DND-41 (cell line): ENCODE results near the gene COL6A3.

ENCODE experiments used
- ATAC-seq: fragments of 200-7000 bp; cut with Tn5 transposase; 3 replicates; pipeline ENCODE4 v1.9.1; 2021; ENCODE audit warnings: low read depth; ENCODE audit not compliant: insufficient read depth
- DNase-seq: peaks from one replicate; pipeline ENCODE4 v3.0.0-alpha.2; 2020
- H2AFZ ChIP-seq: 2 replicates; pipeline ENCODE4 v1.6.0; 2012; ENCODE audit warnings: low read depth, low read length
- H3K27ac ChIP-seq: 2 replicates; pipeline ENCODE4 v1.5.1; 2012; ENCODE audit warnings: low read length, inconsistent platforms
- H3K27me3 ChIP-seq: fragments of 200-600 bp; sonication (generic); 2 replicates; pipeline ENCODE4 v1.6.0; 2012; ENCODE audit warnings: low read length, mild to moderate bottlenecking, inconsistent platforms; ENCODE audit not compliant: insufficient read depth, poor library complexity
- H3K36me3 ChIP-seq: 2 replicates; pipeline ENCODE4 v1.5.1; 2012; ENCODE audit warnings: low read length, inconsistent platforms; ENCODE audit not compliant: insufficient read depth
- H3K4me1 ChIP-seq: 2 replicates; pipeline ENCODE4 v1.5.1; 2012; ENCODE audit warnings: mild to moderate bottlenecking, low read length; ENCODE audit not compliant: insufficient read depth
- H3K4me2 ChIP-seq: 2 replicates; pipeline ENCODE4 v1.6.0; 2012; ENCODE audit warnings: mild to moderate bottlenecking, moderate library complexity, low read length, inconsistent platforms; ENCODE audit not compliant: insufficient read depth
- H3K4me3 ChIP-seq, 2 experiments: fragments of 200-600 bp in 1 of 2; shearing (Covaris generic) in 1 of 2; 2 replicates each; pipeline ENCODE4 v1.5.1; 2012 to 2016; ENCODE audit warnings: inconsistent platforms in 2 of 2, low read length in 2 of 2, mild to moderate bottlenecking in 2 of 2, low read depth in 1 of 2, moderate library complexity in 1 of 2
- H3K79me2 ChIP-seq: 2 replicates; pipeline ENCODE4 v1.6.0; 2012; ENCODE audit warnings: low read length, inconsistent platforms; ENCODE audit not compliant: insufficient read depth
- H3K9ac ChIP-seq: 2 replicates; pipeline ENCODE4 v1.6.0; 2012; ENCODE audit warnings: low read depth, mild to moderate bottlenecking, inconsistent platforms, low read length, moderate library complexity
- H3K9me3 ChIP-seq: 2 replicates; pipeline ENCODE4 v1.5.1; 2012; ENCODE audit warnings: low read length, moderate library complexity, mild to moderate bottlenecking, inconsistent platforms; ENCODE audit not compliant: insufficient read depth, severe bottlenecking
- H4K20me1 ChIP-seq: 2 replicates; pipeline ENCODE4 v1.6.0; 2012; ENCODE audit warnings: low read length; ENCODE audit not compliant: insufficient read depth
- EZH2 ChIP-seq: IDR thresholded peaks from 3 replicates; pipeline ENCODE4 v1.6.1; 2012; ENCODE audit warnings: borderline replicate concordance, low read depth, mild to moderate bottlenecking, moderate library complexity, low read length, inconsistent platforms; ENCODE audit not compliant: severe bottlenecking
- TF ChIP-seq, protein P1 (sequence below): IDR thresholded peaks from 2 replicates; pipeline ENCODE4 v1.5.1; 2012; ENCODE audit warnings: borderline replicate concordance, low read length, moderate library complexity, mild to moderate bottlenecking; ENCODE audit not compliant: poor library complexity, severe bottlenecking; ENCODE audit errors: extremely low read depth

The COL6A3 gene

DNA sequence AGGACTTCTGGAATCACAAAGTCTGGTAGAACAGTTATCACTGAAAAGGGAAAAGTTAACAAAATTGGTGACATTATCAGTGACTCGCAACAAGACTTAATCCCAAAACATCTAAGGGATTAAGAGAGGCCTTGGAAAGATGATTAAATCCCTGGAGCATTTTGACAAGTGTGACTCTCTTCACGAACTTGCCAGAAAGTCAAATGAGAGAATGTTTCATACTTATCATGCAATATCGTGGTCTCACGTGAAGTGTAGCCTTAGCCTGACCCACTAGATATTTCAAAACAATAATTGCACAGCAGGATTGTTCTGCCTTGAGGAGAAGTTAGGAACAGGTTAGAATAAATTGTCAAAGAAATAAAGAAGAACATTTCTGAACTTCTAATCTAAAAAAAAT lies 104.5 kb downstream of the COL6A3 start:
- Histone ChIP-seq H3K9me3 (peaks cover 3% of the 10 kb centered on the region), H3K4me2 (no peak overlapping the region), H3K79me2 (no peaks in the 10 kb centered on the region), H3K4me3 (no peak overlapping the region), H3K27ac (no peak overlapping the region), H3K4me1 (no peaks in the 10 kb centered on the region), H3K9ac (no peak overlapping the region), H3K27me3 (no peaks in the 10 kb centered on the region), H2AFZ (no peak overlapping the region), H3K36me3 (no peaks in the 10 kb centered on the region), H4K20me1 (no peaks in the 10 kb centered on the region)
- ATAC-seq (no peak), DNase-seq (no peak)
- TF ChIP-seq, protein P1, sequence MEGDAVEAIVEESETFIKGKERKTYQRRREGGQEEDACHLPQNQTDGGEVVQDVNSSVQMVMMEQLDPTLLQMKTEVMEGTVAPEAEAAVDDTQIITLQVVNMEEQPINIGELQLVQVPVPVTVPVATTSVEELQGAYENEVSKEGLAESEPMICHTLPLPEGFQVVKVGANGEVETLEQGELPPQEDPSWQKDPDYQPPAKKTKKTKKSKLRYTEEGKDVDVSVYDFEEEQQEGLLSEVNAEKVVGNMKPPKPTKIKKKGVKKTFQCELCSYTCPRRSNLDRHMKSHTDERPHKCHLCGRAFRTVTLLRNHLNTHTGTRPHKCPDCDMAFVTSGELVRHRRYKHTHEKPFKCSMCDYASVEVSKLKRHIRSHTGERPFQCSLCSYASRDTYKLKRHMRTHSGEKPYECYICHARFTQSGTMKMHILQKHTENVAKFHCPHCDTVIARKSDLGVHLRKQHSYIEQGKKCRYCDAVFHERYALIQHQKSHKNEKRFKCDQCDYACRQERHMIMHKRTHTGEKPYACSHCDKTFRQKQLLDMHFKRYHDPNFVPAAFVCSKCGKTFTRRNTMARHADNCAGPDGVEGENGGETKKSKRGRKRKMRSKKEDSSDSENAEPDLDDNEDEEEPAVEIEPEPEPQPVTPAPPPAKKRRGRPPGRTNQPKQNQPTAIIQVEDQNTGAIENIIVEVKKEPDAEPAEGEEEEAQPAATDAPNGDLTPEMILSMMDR, result no peak
- no peak for TF ChIP-seq EZH2

DNA sequence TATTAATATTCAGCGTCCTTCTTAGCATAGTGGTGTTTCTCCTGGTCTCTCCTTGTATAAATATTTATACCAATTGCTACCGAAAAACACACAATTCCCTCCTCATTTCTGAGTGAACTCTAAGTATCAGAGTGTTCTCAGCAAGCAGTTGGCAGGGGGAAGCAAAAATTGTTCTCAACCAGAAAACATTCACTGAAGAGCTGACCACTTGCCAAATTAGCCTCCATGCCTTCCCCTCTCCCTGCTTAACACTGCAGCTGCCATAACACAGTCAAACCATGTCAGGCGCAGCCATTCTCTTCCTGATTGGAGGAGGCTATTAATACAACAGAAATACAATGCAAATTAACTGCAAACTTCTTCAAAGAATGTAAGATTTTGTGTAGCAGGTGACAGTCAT lies 105.0 kb downstream of the COL6A3 start:
- TF ChIP-seq, protein P1, result no peak
- no peak for TF ChIP-seq EZH2
- ATAC-seq (no peak), DNase-seq (no peak)
- H3K4me1 ChIP-seq, result no peaks in the 10 kb centered on the region
- H3K9me3 ChIP-seq, result peaks cover 3% of the 10 kb centered on the region
- H3K4me3 ChIP-seq, result no peak overlapping the region
- no peaks in the 10 kb centered on the region for H4K20me1 ChIP-seq
- H3K79me2 ChIP-seq, result no peaks in the 10 kb centered on the region
- no peak overlapping the region for H2AFZ ChIP-seq
- H3K4me2 ChIP-seq, result no peak overlapping the region
- no peak overlapping the region for H3K9ac ChIP-seq
- no peaks in the 10 kb centered on the region for H3K27me3 ChIP-seq
- no peaks in the 10 kb centered on the region for H3K36me3 ChIP-seq
- no peak overlapping the region for H3K27ac ChIP-seq

DNA sequence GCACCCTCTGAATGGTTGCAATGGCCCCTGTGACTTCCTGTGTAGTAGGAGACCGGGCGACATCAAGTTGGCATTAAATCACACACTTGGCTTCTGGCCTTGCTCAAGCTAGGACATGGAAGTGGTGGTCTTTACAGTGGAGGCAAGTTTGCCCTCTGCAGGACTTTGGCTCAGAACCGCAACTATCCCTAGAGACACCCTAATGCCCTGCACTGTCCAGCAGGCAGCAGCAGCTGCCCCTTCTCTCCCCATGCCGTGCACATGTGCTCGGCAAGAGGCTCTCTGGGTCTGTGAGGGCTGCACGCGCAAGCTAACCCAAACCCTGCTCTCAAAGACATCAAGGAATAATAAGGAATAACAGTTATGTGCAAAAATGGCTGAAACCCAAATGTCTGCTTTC lies 106.5 kb downstream of the COL6A3 start:
- no peak for TF ChIP-seq EZH2
- TF ChIP-seq, protein P1, result no peak
- no peaks in the 10 kb centered on the region for H3K36me3 ChIP-seq
- peaks cover 3% of the 10 kb centered on the region for H3K9me3 ChIP-seq
- H3K4me3 ChIP-seq, result no peak overlapping the region
- no peaks in the 10 kb centered on the region for H3K79me2 ChIP-seq
- H3K27ac ChIP-seq, result no peak overlapping the region
- no peaks in the 10 kb centered on the region for H3K27me3 ChIP-seq
- ATAC-seq, result no peak
- H2AFZ ChIP-seq, result no peak overlapping the region
- no peaks in the 10 kb centered on the region for H3K4me1 ChIP-seq
- no peak overlapping the region for H3K4me2 ChIP-seq
- no peak for DNase-seq
- H3K9ac ChIP-seq, result no peak overlapping the region
- no peaks in the 10 kb centered on the region for H4K20me1 ChIP-seq

DNA sequence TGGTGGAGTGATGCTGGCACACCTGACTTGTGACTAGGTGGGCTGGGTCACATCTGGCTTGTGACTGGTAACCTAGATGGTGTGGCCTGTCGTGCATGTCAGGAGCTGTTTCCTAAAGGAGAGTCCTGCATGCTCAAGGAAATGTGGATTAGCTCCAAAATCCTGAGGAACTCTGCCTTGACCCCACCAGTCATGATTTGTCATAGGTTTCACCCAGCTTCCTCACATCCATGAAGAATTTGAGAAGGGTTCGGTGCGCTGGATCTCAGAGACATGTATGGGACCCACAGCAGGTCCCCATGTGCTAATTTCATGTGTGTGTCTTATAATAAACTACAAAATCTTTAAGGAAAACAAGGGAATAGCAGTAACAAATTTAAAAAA lies 107.2 kb downstream of the COL6A3 start:
- Histone ChIP-seq H3K9ac (no peak overlapping the region), H3K27ac (no peak overlapping the region), H3K4me2 (no peak overlapping the region), H3K4me3 (no peak overlapping the region), H3K4me1 (no peaks in the 10 kb centered on the region), H3K9me3 (peaks cover 3% of the 10 kb centered on the region), H2AFZ (no peak overlapping the region), H3K27me3 (no peaks in the 10 kb centered on the region), H3K36me3 (no peaks in the 10 kb centered on the region), H4K20me1 (no peaks in the 10 kb centered on the region), H3K79me2 (no peaks in the 10 kb centered on the region)
- DNase-seq, result no peak
- TF ChIP-seq EZH2, result no peak
- TF ChIP-seq, protein P1, result no peak
- ATAC-seq, result no peak
